CD8-positive, alpha-beta memory T cell (primary cell): ENCODE results near the gene SYNCRIP. TPM values are rescaled to one million over a fixed set of nuclear protein-coding genes. Genes with fewer than 3 reads are reported as not detected.
"Not testable (repeated sequence)": the region's sequence is repeated elsewhere in the genome, so short reads cannot be mapped to it uniquely, and the experiment has no call there.

ENCODE experiments used
- CTCF ChIA-PET: fragments of 350-600 bp; sonication (Branson Sonifier 250); formaldehyde crosslinking; loops from one replicate; lab custom pipeline; 2021; ENCODE audit warnings: antibody characterized with exemption; lab: Charles Lee
- POLR2A ChIA-PET: fragments of 350-600 bp; sonication (Branson Sonifier 250); formaldehyde crosslinking; loops from one replicate; lab custom pipeline; 2021; ENCODE audit warnings: antibody characterized with exemption; lab: Charles Lee
- DNase-seq, 5 donors: peaks; one replicate each; pipeline versions ENCODE4 v3.0.0 to v3.0.0-alpha.2; 2020 to 2022; ENCODE audit warnings: mixed read lengths in 1 of 5
- H3K27ac ChIP-seq: one replicate; pipeline ENCODE4 v1.7.0; 2013; ENCODE audit warnings: low read depth, mild to moderate bottlenecking, low read length, moderate library complexity
- H3K27me3 ChIP-seq: 2 replicates; pipeline ENCODE4 v1.7.0; 2013; ENCODE audit warnings: low read length, mild to moderate bottlenecking; ENCODE audit not compliant: insufficient read depth, poor library complexity, severe bottlenecking
- H3K36me3 ChIP-seq: 2 replicates; pipeline ENCODE4 v1.7.0; 2013; ENCODE audit warnings: mild to moderate bottlenecking, low read length, moderate library complexity; ENCODE audit not compliant: insufficient read depth
- H3K4me1 ChIP-seq: 2 replicates; pipeline ENCODE4 v1.7.0; 2013; ENCODE audit warnings: mild to moderate bottlenecking, low read length, moderate library complexity; ENCODE audit not compliant: insufficient read depth
- H3K4me3 ChIP-seq: 2 replicates; pipeline ENCODE4 v1.7.0; 2013; ENCODE audit warnings: mild to moderate bottlenecking, low read length
- H3K9me3 ChIP-seq: 2 replicates; pipeline ENCODE4 v1.7.0; 2013; ENCODE audit warnings: mild to moderate bottlenecking, low read length
- H3K27ac Mint-ChIP-seq, 8 donors: one replicate each; pipeline ENCODE4 v1.8.0; 2020 to 2021; ENCODE audit warnings: mixed read lengths in 8 of 8, mild to moderate bottlenecking in 6 of 8, inconsistent platforms in 3 of 8, moderate library complexity in 3 of 8
- H3K27me3 Mint-ChIP-seq, 2 donors: one replicate each; pipeline ENCODE4 v1.8.0; 2020 to 2021; ENCODE audit warnings: mixed read lengths in 2 of 2, mild to moderate bottlenecking in 1 of 2, moderate library complexity in 1 of 2
- H3K36me3 Mint-ChIP-seq, 3 donors: one replicate each; pipeline ENCODE4 v1.8.0; 2020 to 2021; ENCODE audit warnings: mixed read lengths in 3 of 3, inconsistent platforms in 1 of 3, mild to moderate bottlenecking in 1 of 3
- H3K4me1 Mint-ChIP-seq, 3 donors: one replicate each; pipeline ENCODE4 v1.8.0; 2020 to 2021; ENCODE audit warnings: mixed read lengths in 3 of 3, inconsistent platforms in 1 of 3, mild to moderate bottlenecking in 1 of 3
- H3K4me3 Mint-ChIP-seq, 7 donors: one replicate each; pipeline ENCODE4 v1.8.0; 2020 to 2021; ENCODE audit warnings: mixed read lengths in 7 of 7, mild to moderate bottlenecking in 6 of 7, moderate library complexity in 4 of 7, inconsistent platforms in 2 of 7
- H3K9me3 Mint-ChIP-seq, 5 donors: one replicate each; pipeline ENCODE4 v1.8.0; 2020 to 2022; ENCODE audit warnings: mixed read lengths in 5 of 5, mild to moderate bottlenecking in 3 of 5, moderate library complexity in 2 of 5, inconsistent platforms in 1 of 5
- polyA plus RNA-seq: library from polyadenylated mRNA; unstranded; fragments of 300-500 nt; fragmentation: Illumina TruSeq; gene quantifications from one replicate; pipeline ENCODE4 v1.2.3, GENCODE V29; 2021
- total RNA-seq, 2 experiments: library from RNA; stranded (reverse); gene quantifications; one replicate each; pipeline ENCODE4 v1.2.3, GENCODE V29; 2021

The SYNCRIP gene
- total and polyA plus RNA-seq, 3 experiments from 2014 or later = 81.6 to 249 (median 247) TPM

- no peak for DNase-seq
- POLR2A ChIA-PET = interaction anchor here (10.0 kb wide), 1 partner anchor 39 kb away, joined by 356 read pairs; no protein-coding TSS in a partner anchor
- H3K27me3 Mint-ChIP-seq = peaks cover 0 to under 1% of the 10 kb centered on the region in 2 donors
- H3K4me1 Mint-ChIP-seq = peaks cover 57 to 76% (median 76%) of the 10 kb centered on the region in 3 donors
- peaks cover 44% of the 10 kb centered on the region for H3K36me3 ChIP-seq
- peak overlapping the region in 3 of 8 donors; percentile 15 to 40 (median 37) for H3K27ac Mint-ChIP-seq
- peaks cover 7 to 87% (median 30%) of the 10 kb centered on the region in 3 donors for H3K36me3 Mint-ChIP-seq
- H3K4me3 Mint-ChIP-seq = peak overlapping the region in 1 of 7 donors; percentile 12
- no peaks in the 10 kb centered on the region for H3K27me3 ChIP-seq
- no peaks in the 10 kb centered on the region for H3K9me3 ChIP-seq
- peaks cover 41% of the 10 kb centered on the region for H3K4me1 ChIP-seq
- H3K27ac ChIP-seq = no peak overlapping the region
- CTCF ChIA-PET = interaction anchor here (8.7 kb wide), 1 partner anchor 40 kb away, joined by 86 read pairs; no protein-coding TSS in a partner anchor
- H3K4me3 ChIP-seq = no peak overlapping the region
- no peaks in the 10 kb centered on the region for H3K9me3 Mint-ChIP-seq
Measured at GRCh38 chr6:85637579-85637978, 5.1 kb downstream of the SYNCRIP start.

- POLR2A ChIA-PET = interaction anchor here (0.9 kb wide), 1 partner anchor 46 kb away, joined by 3 read pairs; no protein-coding TSS in a partner anchor
- Mint-ChIP-seq H3K36me3 (peaks cover 4 to 86% (median 19%) of the 10 kb centered on the region in 3 donors), H3K4me1 (peaks cover 41 to 74% (median 73%) of the 10 kb centered on the region in 3 donors), H3K4me3 (no peak overlapping the region), H3K27me3 (no peaks in the 10 kb centered on the region), H3K9me3 (no peaks in the 10 kb centered on the region), H3K27ac (peak overlapping the region in 1 of 8 donors; percentile 2)
- Histone ChIP-seq H3K9me3 (no peaks in the 10 kb centered on the region), H3K27me3 (no peaks in the 10 kb centered on the region), H3K27ac (no peak overlapping the region), H3K36me3 (peaks cover 49% of the 10 kb centered on the region), H3K4me3 (no peak overlapping the region), H3K4me1 (peaks cover 4% of the 10 kb centered on the region)
- CTCF ChIA-PET = interaction anchor here (1.9 kb wide), 1 partner anchor 10 kb away, joined by 5 read pairs; the partner anchor contains the start of gene SYNCRIP
- no peak for DNase-seq
Measured at GRCh38 chr6:85632164-85632942, 10.3 kb downstream of the SYNCRIP start.

- H3K36me3 ChIP-seq = peaks cover 49% of the 10 kb centered on the region
- not testable (repeated sequence) for H3K4me3 ChIP-seq, H3K9me3 ChIP-seq, H3K4me3 Mint-ChIP-seq, H3K27ac ChIP-seq, DNase-seq, H3K9me3 Mint-ChIP-seq, H3K27me3 Mint-ChIP-seq, H3K27me3 ChIP-seq, H3K4me1 ChIP-seq
- ChIA-PET CTCF (interaction anchor here (0.7 to 1.9 kb wide), 2 partner anchors 11 to 1952 kb away, joined by 3 to 5 read pairs; partner anchors contain the start of gene SYNCRIP), POLR2A (interaction anchor here (0.9 kb wide), 1 partner anchor 48 kb away, joined by 3 read pairs; no protein-coding TSS in a partner anchor)
- H3K36me3 Mint-ChIP-seq = peaks cover 0 to 85% (median 15%) of the 10 kb centered on the region in 3 donors
- H3K4me1 Mint-ChIP-seq = peaks cover 42 to 76% (median 71%) of the 10 kb centered on the region in 3 donors
- H3K27ac Mint-ChIP-seq = peak overlapping the region in 3 of 8 donors; percentile 6 to 86 (median 39)
Measured at GRCh38 chr6:85631117-85631516, 11.6 kb downstream of the SYNCRIP start.

GRCh38 chr6:85628353-85628752 is 14.3 kb downstream of the SYNCRIP start:
- no peaks in the 10 kb centered on the region for H3K4me1 ChIP-seq
- Mint-ChIP-seq H3K36me3 (peaks cover 6 to 85% (median 20%) of the 10 kb centered on the region in 3 donors), H3K27ac (peak overlapping the region in 4 of 8 donors; percentile 26 to 45 (median 36)), H3K27me3 (no peaks in the 10 kb centered on the region), H3K9me3 (no peaks in the 10 kb centered on the region), H3K4me3 (peak overlapping the region in 1 of 7 donors; percentile 14), H3K4me1 (peaks cover 55 to 82% (median 80%) of the 10 kb centered on the region in 3 donors)
- POLR2A ChIA-PET = no interaction called here
- peaks cover 36% of the 10 kb centered on the region for H3K36me3 ChIP-seq
- H3K4me3 ChIP-seq = no peak overlapping the region
- H3K27me3 ChIP-seq = no peaks in the 10 kb centered on the region
- CTCF ChIA-PET = no interaction called here
- DNase-seq = no peak
- H3K9me3 ChIP-seq = no peaks in the 10 kb centered on the region
- no peak overlapping the region for H3K27ac ChIP-seq

- H3K27me3 Mint-ChIP-seq = no peaks in the 10 kb centered on the region
- POLR2A ChIA-PET = no interaction called here
- Histone ChIP-seq H3K27ac (no peak overlapping the region), H3K4me3 (no peak overlapping the region), H3K4me1 (no peaks in the 10 kb centered on the region), H3K9me3 (no peaks in the 10 kb centered on the region), H3K36me3 (peaks cover 39% of the 10 kb centered on the region), H3K27me3 (no peaks in the 10 kb centered on the region)
- H3K4me1 Mint-ChIP-seq = peaks cover 31 to 46% (median 44%) of the 10 kb centered on the region in 3 donors
- no peak overlapping the region for H3K4me3 Mint-ChIP-seq
- peak overlapping the region in 3 of 8 donors; percentile 11 to 81 (median 69) for H3K27ac Mint-ChIP-seq
- no peaks in the 10 kb centered on the region for H3K9me3 Mint-ChIP-seq
- DNase-seq = no peak
- peaks cover 20 to 92% (median 25%) of the 10 kb centered on the region in 3 donors for H3K36me3 Mint-ChIP-seq
- CTCF ChIA-PET = no interaction called here
Measured at GRCh38 chr6:85620308-85620707, 22.4 kb downstream of the SYNCRIP start.

- H3K9me3 ChIP-seq = no peaks in the 10 kb centered on the region
- H3K27me3 ChIP-seq = no peaks in the 10 kb centered on the region
- POLR2A ChIA-PET = no interaction called here
- no peak overlapping the region for H3K27ac ChIP-seq
- H3K4me1 ChIP-seq = no peaks in the 10 kb centered on the region
- Mint-ChIP-seq H3K36me3 (peaks cover 10 to 86% (median 19%) of the 10 kb centered on the region in 3 donors), H3K27me3 (peaks cover 0 to 2% of the 10 kb centered on the region in 2 donors), H3K4me3 (no peak overlapping the region), H3K27ac (peak overlapping the region in 4 of 8 donors; percentile 4 to 84 (median 20)), H3K4me1 (peaks cover 18 to 25% (median 22%) of the 10 kb centered on the region in 3 donors), H3K9me3 (no peaks in the 10 kb centered on the region)
- no peak for DNase-seq
- CTCF ChIA-PET = no interaction called here
- H3K36me3 ChIP-seq = peaks cover 52% of the 10 kb centered on the region
- no peak overlapping the region for H3K4me3 ChIP-seq
Measured at GRCh38 chr6:85614780-85615179, 27.9 kb downstream of the SYNCRIP start.

- peaks cover 41% of the 10 kb centered on the region for H3K36me3 ChIP-seq
- H3K27ac Mint-ChIP-seq = no peak overlapping the region
- H3K27me3 Mint-ChIP-seq = peaks cover 0 to 2% of the 10 kb centered on the region in 2 donors
- no peak overlapping the region for H3K27ac ChIP-seq
- CTCF ChIA-PET = no interaction called here
- no peak for DNase-seq
- peaks cover 12 to 19% (median 15%) of the 10 kb centered on the region in 3 donors for H3K4me1 Mint-ChIP-seq
- no peaks in the 10 kb centered on the region for H3K9me3 Mint-ChIP-seq
- H3K4me3 ChIP-seq = no peak overlapping the region
- peaks cover 4 to 82% (median 12%) of the 10 kb centered on the region in 3 donors for H3K36me3 Mint-ChIP-seq
- POLR2A ChIA-PET = no interaction called here
- no peaks in the 10 kb centered on the region for H3K9me3 ChIP-seq
- H3K27me3 ChIP-seq = no peaks in the 10 kb centered on the region
- no peak overlapping the region for H3K4me3 Mint-ChIP-seq
- H3K4me1 ChIP-seq = no peaks in the 10 kb centered on the region
Measured at GRCh38 chr6:85612690-85613474, 29.8 kb downstream of the SYNCRIP start.
